IMR-90 (cell line): ENCODE data around the gene CENPS.

Experiments
- CEBPB ChIP-seq: IDR thresholded peaks from 2 replicates; pipeline ENCODE4 v1.6.1; 2012; ENCODE audit warnings: low read depth, low read length, improper control_type of control experiment
- POLR2A ChIP-seq: IDR thresholded peaks from 2 replicates; pipeline ENCODE4 v1.6.1; 2012; ENCODE audit warnings: mild to moderate bottlenecking, low read depth, low read length
- RAD21 ChIP-seq: IDR thresholded peaks from 2 replicates; pipeline ENCODE4 v1.6.1; 2012; ENCODE audit warnings: low read length, improper control_type of control experiment
- RFX5 ChIP-seq: IDR thresholded peaks from 2 replicates; pipeline ENCODE4 v1.8.0; 2012; ENCODE audit warnings: low read depth, mild to moderate bottlenecking, low read length, moderate library complexity
- TF ChIP-seq, protein P1 (sequence below): fragments of 150-350 bp; IDR thresholded peaks from 2 replicates; pipeline ENCODE4 v1.6.1; 2017; ENCODE audit warnings: mild to moderate bottlenecking, antibody characterized with exemption, low read length, low read depth
- TF ChIP-seq, protein P2 (sequence below): conservative IDR thresholded peaks from 2 replicates; pipeline ENCODE4 v1.5.1; 2012; ENCODE audit warnings: mild to moderate bottlenecking, low read depth, low read length, improper control_type of control experiment

DNA sequence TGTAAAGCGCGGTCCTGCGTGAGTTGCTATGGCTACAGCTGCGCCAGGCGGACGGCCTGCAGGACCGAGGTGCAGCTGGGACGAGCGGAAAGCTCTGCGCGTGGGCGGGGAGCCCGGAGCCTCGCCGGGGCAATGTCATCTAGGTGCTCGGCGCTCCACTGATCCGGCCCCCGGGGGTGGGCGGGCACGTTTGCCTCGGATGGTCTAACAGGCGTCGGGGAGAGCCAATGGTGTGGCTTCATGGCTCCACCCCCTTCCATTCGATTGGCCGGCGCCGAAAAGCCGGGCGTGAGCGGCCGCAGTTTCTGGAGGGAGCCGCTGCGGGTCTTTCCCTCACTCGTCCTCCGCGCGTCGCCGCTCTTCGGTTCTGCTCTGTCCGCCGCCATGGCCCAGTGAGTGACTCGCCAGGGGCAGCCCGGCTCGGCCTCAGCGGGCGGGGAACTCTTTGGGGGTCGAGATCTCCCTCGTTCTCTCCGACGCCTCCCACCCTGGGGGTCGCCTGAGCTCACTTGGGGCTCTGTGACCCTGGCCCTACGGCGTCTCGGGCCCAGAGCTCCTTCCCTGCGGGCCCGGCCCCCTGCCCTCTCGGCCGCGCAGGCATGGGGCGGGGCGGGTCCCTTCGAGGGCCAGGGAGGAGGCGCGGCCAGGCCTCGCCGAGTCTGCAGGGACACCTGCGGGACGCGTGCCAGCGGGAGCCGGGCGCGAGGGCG lies 31.3 kb upstream of the CENPS start, which contains the start of gene PGD:
- TF ChIP-seq RAD21 (no peak), RFX5 (no peak), CEBPB (no peak), POLR2A (peak; percentile 96)
- TF ChIP-seq, protein P1, sequence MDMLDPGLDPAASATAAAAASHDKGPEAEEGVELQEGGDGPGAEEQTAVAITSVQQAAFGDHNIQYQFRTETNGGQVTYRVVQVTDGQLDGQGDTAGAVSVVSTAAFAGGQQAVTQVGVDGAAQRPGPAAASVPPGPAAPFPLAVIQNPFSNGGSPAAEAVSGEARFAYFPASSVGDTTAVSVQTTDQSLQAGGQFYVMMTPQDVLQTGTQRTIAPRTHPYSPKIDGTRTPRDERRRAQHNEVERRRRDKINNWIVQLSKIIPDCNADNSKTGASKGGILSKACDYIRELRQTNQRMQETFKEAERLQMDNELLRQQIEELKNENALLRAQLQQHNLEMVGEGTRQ, result peak; percentile 52
- TF ChIP-seq, protein P2, sequence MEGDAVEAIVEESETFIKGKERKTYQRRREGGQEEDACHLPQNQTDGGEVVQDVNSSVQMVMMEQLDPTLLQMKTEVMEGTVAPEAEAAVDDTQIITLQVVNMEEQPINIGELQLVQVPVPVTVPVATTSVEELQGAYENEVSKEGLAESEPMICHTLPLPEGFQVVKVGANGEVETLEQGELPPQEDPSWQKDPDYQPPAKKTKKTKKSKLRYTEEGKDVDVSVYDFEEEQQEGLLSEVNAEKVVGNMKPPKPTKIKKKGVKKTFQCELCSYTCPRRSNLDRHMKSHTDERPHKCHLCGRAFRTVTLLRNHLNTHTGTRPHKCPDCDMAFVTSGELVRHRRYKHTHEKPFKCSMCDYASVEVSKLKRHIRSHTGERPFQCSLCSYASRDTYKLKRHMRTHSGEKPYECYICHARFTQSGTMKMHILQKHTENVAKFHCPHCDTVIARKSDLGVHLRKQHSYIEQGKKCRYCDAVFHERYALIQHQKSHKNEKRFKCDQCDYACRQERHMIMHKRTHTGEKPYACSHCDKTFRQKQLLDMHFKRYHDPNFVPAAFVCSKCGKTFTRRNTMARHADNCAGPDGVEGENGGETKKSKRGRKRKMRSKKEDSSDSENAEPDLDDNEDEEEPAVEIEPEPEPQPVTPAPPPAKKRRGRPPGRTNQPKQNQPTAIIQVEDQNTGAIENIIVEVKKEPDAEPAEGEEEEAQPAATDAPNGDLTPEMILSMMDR, result no peak
